Psoas muscle (tissue), 8 donors: ENCODE data around the gene POU6F1. TPM values are rescaled to one million over a fixed set of nuclear protein-coding genes. Genes with fewer than 3 reads are reported as not detected.
"Not testable (repeated sequence)": the region's sequence is repeated elsewhere in the genome, so short reads cannot be mapped to it uniquely, and the experiment has no call there.

Experiments used
- ATAC-seq, 4 donors: fragments of 200-7000 bp; cut with Tn5 transposase; one replicate each; pipeline ENCODE4 v1.9.1; 2020; ENCODE audit warnings: moderate library complexity in 3 of 4, mild to moderate bottlenecking in 2 of 4
- DNase-seq, 2 donors: peaks; one replicate each; pipeline ENCODE4 v3.0.0-alpha.2; 2020
- H3K27ac ChIP-seq: fragments of 200-600 bp; one replicate; pipeline ENCODE4 v1.8.0; 2022
- H3K27me3 ChIP-seq, 3 donors: fragments of 200-600 bp in 1 of 3; one replicate each; pipeline versions ENCODE4 v1.6.1 to v1.8.0; 2013 to 2022; ENCODE audit warnings: low read length in 2 of 3, mild to moderate bottlenecking in 2 of 3, moderate library complexity in 1 of 3; ENCODE audit not compliant: insufficient read depth in 3 of 3
- H3K36me3 ChIP-seq, 2 donors: fragments of 200-600 bp in 1 of 2; one replicate each; pipeline versions ENCODE4 v1.6.1 to v1.8.0; 2013 to 2022; ENCODE audit warnings: low read depth in 1 of 2, mild to moderate bottlenecking in 1 of 2, moderate library complexity in 1 of 2; ENCODE audit not compliant: insufficient read depth in 1 of 2
- H3K4me1 ChIP-seq: fragments of 200-600 bp; one replicate; pipeline ENCODE4 v1.8.0; 2022
- H3K4me3 ChIP-seq: fragments of 200-600 bp; one replicate; pipeline ENCODE4 v1.8.0; 2022; ENCODE audit warnings: mild to moderate bottlenecking
- H3K9me3 ChIP-seq: fragments of 200-600 bp; one replicate; pipeline ENCODE4 v1.8.0; 2022
- CTCF ChIP-seq: fragments of 200-600 bp; IDR thresholded peaks from one replicate; pipeline ENCODE4 v1.8.0; 2022; ENCODE audit warnings: antibody characterized with exemption
- WGBS, 3 donors: extraction: QIAGEN DNeasy Blood & Tissue Kit; methylation state at CpG; one replicate each; pipeline versions ENCODE4 v1.1.6 to v1.1.7; 2013; 5-methylcytosine and 5-hydroxymethylcytosine counted together
- intact Hi-C, 2 donors: fragments of 100-400 bp; cut with DNase I; formaldehyde crosslinking; loops; one replicate each; pipeline versions ENCODE4 v1.11.0 to v1.14.2; 2022
- polyA plus RNA-seq, 3 donors: library from polyadenylated mRNA; stranded (reverse); fragments of 200-250 nt; gene quantifications; one replicate each; pipeline ENCODE4 v1.2.3, GENCODE V29; 2013
- total RNA-seq, 4 donors: library from RNA; stranded (reverse); fragmentation: NEBNext Ultra II Directional in 2 of 4; extraction: Animal tissue kit (Norgen Biotek cat#: 25700) in 2 of 4; gene quantifications; one replicate each; pipeline versions ENCODE4 v1.2.1 to v1.2.4, GENCODE V29; 2021 to 2023
- donor health status: healthy with polysubstance abuse.
- donor health status: DM: no; HTN: no; CAD: no; lungs with moderate emphysema.
- donor health status: Bipolar disorder and iron deficiency.
- donor health status: healthy.
- donor health status: DM: yes; HTN: yes; CAD: no.
- donor health status: DM: no; HTN: no; CAD: no.
- donor health status: DM: no; HTN: no; CAD: no.
- donor health status: DM: yes; HTN: yes; CAD: no.

The POU6F1 gene
- total and polyA plus RNA-seq, 7 donors, result 2.3 to 20.9 (median 10.3) TPM

GRCh38 chr12:51262758-51263177 lies 44.9 kb upstream of the POU6F1 start:
- ATAC-seq (peak in 2 of 4 donors; percentile 40 to 66), DNase-seq (peak in 1 of 2 donors; percentile 56)
- H3K4me3 ChIP-seq, result no peak overlapping the region
- TF ChIP-seq CTCF, result peak; percentile 16
- no peaks in the 10 kb centered on the region for H3K9me3 ChIP-seq
- 25 to 39% (median 31%) methylated on average over 7 of the region's 7 CpGs for WGBS, 3 donors
- intact Hi-C loops, result no loop called here
- H3K4me1 ChIP-seq, result no peaks in the 10 kb centered on the region
- H3K27me3 ChIP-seq, result no peaks in the 10 kb centered on the region
- H3K36me3 ChIP-seq, result no peaks in the 10 kb centered on the region
- no peak overlapping the region for H3K27ac ChIP-seq

- WGBS, 3 donors, result 100% methylated on average over 1 of the region's 1 CpG
- H3K4me1 ChIP-seq, ATAC-seq: not testable (repeated sequence)
Observed at GRCh38 chr12:51259600-51259999, 41.7 kb upstream of the POU6F1 start.

DNA sequence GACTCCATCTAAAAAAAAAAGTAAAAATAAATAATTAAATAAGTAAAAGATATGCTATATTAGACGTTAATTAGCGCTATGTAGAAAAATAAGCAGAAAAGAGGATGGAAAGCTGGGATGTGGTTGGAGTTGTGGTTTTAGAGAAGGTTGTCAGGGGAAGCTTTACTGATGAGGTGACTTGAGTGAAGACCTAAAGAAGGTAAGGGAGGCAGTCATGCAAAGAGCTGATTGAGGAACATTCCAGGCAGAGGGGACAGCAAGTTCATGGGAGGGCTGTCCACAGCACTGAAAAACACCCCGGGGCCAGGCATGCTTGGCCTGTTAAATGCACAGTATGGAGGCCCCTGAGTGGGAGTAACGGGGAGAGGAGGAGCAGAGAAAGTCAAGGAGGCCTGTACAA lies 36.7 kb upstream of the POU6F1 start:
- H3K4me3 ChIP-seq, result no peak overlapping the region

More at GRCh38 chr12:51259600-51259999, 41.7 kb upstream of the POU6F1 start:
- H3K27ac ChIP-seq, H3K36me3 ChIP-seq, intact Hi-C loops, DNase-seq, H3K4me3 ChIP-seq, H3K9me3 ChIP-seq, H3K27me3 ChIP-seq: not testable (repeated sequence)

GRCh38 chr12:51253276-51253675 lies 35.4 kb upstream of the POU6F1 start:
- H3K9me3 ChIP-seq, result no peaks in the 10 kb centered on the region
- no peaks in the 10 kb centered on the region for H3K27me3 ChIP-seq
- no peaks in the 10 kb centered on the region for H3K4me1 ChIP-seq
- no peak for TF ChIP-seq CTCF
- 97 to 100% (median 97%) methylated on average over 1 of the region's 1 CpG for WGBS, 3 donors
- no peak overlapping the region for H3K4me3 ChIP-seq
- DNase-seq (no peak), ATAC-seq (no peak)
- no peak overlapping the region for H3K27ac ChIP-seq
- no peaks in the 10 kb centered on the region for H3K36me3 ChIP-seq
- intact Hi-C loops, result no loop called here

More for the DNA sequence above, 36.7 kb upstream of the POU6F1 start:
- TF ChIP-seq CTCF, result no peak
- Histone ChIP-seq H3K27ac (no peak overlapping the region), H3K9me3 (no peaks in the 10 kb centered on the region), H3K27me3 (no peaks in the 10 kb centered on the region), H3K4me1 (no peaks in the 10 kb centered on the region), H3K36me3 (no peaks in the 10 kb centered on the region)
- 87 to 92% (median 88%) methylated on average over 4 of the region's 4 CpGs for WGBS, 3 donors
- DNase-seq (no peak), ATAC-seq (no peak)
- intact Hi-C loops, result no loop called here

DNA sequence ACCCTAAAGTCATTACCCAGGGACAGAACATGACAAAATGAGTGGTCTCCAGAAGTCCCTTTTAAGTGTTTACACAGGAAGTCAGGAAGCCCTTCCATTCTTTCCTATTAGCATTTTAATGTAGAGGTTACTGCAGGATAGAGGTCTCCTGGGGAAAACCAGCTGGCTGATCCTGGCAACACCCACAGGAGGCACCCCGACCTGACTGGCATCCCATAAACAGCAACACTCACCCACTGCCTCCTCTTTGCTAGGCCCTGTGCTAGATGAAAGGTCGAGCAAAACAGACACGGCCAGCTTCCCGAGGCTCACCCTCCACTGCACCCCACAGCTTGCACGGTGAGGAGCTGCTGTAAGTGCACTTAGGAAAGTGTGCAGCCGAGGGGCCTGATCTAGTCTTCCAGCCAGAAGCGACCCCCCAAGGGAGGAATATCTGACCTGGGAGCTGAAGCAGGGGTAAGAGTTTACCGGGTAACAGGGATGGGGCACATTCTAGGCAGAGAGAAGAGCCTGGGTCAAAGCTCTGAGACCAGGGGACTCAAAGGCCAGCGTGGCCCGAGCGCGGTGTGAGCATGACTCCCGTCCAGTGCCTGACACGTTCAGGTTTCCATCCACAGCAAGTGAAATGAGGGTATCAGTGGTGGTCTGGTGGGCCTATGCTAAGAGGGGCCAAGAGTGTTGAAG lies 29.8 kb upstream of the POU6F1 start:
- Histone ChIP-seq H3K27me3 (no peaks in the 10 kb centered on the region), H3K4me3 (no peak overlapping the region), H3K4me1 (peaks cover 4% of the 10 kb centered on the region), H3K9me3 (no peaks in the 10 kb centered on the region), H3K27ac (no peak overlapping the region), H3K36me3 (peaks cover 8 to 24% of the 10 kb centered on the region in 2 donors)
- no peak for TF ChIP-seq CTCF
- ATAC-seq, result no peak
- 53 to 60% (median 56%) methylated on average over 14 of the region's 14 CpGs for WGBS, 3 donors
- no peak for DNase-seq
- intact Hi-C loops, result no loop called here
